Esophagus squamous epithelium (tissue), 4 donors: ENCODE data around the gene TBX2.

ENCODE experiments used
- POLR2A ChIP-seq, 4 donors: fragments of 450-650 bp; IDR thresholded peaks; one replicate each; pipeline ENCODE4 v1.6.1; 2017; ENCODE audit warnings: antibody characterized with exemption in 4 of 4, mild to moderate bottlenecking in 4 of 4, moderate library complexity in 3 of 4
- TF ChIP-seq, protein P1 (sequence below), 6 experiments: fragments of 450-650 bp in 4 of 6; fragments of 200-600 bp in 2 of 6; sonication (generic) in 2 of 6; IDR thresholded peaks; one replicate each; pipeline ENCODE4 v1.5.1; 2016 to 2019; ENCODE audit warnings: antibody characterized with exemption in 6 of 6, mild to moderate bottlenecking in 4 of 6, moderate library complexity in 4 of 6

DNA sequence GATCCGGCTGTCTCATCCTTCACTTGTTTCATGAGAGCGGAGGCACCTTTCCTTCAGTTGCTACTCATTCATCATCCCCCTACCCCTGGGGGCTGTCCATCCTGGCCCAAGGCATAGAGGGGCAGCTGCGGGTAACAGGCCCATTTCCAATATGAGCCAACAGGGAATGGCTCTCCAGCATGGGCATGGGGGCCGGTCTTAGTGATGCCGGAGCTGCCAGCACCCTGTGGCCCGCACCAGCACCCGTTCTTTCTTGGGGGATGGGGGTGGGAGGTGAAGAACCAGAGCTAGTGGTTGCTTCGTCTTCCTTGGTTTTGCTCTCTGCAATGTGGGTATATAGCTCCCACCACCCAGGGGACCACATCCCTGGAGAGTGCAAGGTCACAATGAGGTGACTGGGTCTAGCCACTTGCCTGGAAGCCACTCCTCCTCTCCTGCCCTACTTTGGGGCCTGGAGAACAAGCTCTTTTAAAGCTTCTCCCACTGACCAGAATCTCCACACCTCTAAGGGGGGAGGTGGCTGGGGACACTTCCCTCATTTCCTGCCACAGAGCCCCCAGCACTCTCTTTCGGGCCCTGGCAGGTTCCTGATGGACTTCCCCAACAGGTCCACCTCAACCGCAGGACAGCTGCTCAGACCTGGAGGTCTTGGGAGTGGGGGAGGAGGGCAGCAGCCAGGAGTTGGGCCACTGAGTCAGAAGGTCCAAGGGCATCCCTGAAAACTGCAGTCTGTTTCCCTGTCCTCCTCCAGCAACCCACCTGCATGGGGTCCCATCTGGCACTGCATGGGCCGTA, 11.9 kb upstream of the TBX2 start:
- TF ChIP-seq, protein P1, sequence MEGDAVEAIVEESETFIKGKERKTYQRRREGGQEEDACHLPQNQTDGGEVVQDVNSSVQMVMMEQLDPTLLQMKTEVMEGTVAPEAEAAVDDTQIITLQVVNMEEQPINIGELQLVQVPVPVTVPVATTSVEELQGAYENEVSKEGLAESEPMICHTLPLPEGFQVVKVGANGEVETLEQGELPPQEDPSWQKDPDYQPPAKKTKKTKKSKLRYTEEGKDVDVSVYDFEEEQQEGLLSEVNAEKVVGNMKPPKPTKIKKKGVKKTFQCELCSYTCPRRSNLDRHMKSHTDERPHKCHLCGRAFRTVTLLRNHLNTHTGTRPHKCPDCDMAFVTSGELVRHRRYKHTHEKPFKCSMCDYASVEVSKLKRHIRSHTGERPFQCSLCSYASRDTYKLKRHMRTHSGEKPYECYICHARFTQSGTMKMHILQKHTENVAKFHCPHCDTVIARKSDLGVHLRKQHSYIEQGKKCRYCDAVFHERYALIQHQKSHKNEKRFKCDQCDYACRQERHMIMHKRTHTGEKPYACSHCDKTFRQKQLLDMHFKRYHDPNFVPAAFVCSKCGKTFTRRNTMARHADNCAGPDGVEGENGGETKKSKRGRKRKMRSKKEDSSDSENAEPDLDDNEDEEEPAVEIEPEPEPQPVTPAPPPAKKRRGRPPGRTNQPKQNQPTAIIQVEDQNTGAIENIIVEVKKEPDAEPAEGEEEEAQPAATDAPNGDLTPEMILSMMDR (IDR thresholded peaks at IDR 0.05), result no peak
- TF ChIP-seq POLR2A (IDR thresholded peaks at IDR 0.05), result no peak
